ENCODE results near the gene ACRV1.

The ACRV1 gene

DNA sequence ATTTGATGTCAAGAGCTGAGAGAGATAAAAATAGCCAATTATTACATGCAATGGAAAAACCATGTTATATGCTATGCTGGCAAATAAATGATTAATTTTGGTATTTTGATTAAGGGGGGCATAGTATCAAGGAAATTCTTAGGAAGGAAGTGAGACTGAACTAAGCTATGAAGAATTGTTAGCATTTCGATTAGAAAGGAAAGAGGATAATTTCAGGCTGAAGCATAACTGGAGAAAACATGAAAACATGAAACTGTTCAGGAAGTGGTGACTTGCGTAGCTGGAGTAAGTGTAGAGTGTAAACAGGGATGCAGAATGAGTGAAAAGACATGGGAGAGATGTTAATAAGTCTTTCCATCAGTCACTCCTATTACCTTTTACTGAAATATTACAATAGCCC, 6.4 kb downstream of the ACRV1 start:
- no peak for TF ChIP-seq CTCF (IDR thresholded peaks at IDR 0.05; ENCODE audit: insufficient read depth, low read length, poor library complexity, severe bottlenecking)
- no peak for DNase-seq (ENCODE audit: extremely low read depth, insufficient read length)
- Histone ChIP-seq H3K4me3 (replicated peaks; ENCODE audit: low read depth, low read length) (no peak overlapping the region), H3K27me3 (replicated peaks; ENCODE audit: control insufficient read depth, insufficient read depth, low read length) (no peaks in the 10 kb centered on the region), H3K36me3 (ENCODE audit: control insufficient read depth, insufficient read depth, low read length) (peaks cover 9% of the 10 kb centered on the region)

DNA sequence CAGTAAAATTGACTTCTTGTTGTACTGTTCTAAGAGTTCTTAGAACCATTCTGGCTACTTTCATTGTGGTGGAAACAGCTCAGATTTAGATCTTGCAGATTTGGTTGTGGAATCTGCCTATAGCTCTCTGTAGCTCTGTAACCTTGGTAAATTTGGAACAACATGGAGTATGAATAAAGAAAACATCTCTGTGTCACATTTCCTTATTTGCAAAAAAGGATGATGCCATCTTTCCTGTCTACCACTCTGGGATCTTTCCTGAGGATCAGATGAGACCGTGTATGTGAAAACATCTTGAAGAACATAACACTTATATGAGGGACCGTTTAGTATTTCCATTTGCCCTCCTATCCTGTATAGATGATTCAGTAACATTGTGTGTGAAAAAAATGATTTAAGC, 9.1 kb downstream of the ACRV1 start:
- no peak for TF ChIP-seq CTCF (IDR thresholded peaks at IDR 0.05; ENCODE audit: insufficient read depth, low read length, poor library complexity, severe bottlenecking)
- no peak for DNase-seq (ENCODE audit: extremely low read depth, insufficient read length)
- H3K36me3 ChIP-seq (ENCODE audit: control insufficient read depth, insufficient read depth, low read length): peaks cover under 1% of the 10 kb centered on the region; the same call in 1 of the 2 replicates
- H3K27me3 ChIP-seq (replicated peaks; ENCODE audit: control insufficient read depth, insufficient read depth, low read length): no peaks in the 10 kb centered on the region
- H3K4me3 ChIP-seq (replicated peaks; ENCODE audit: low read depth, low read length): no peak overlapping the region

GRCh38 chr11:125670172-125670571, 10.5 kb downstream of the ACRV1 start:
- Histone ChIP-seq H3K36me3 (ENCODE audit: control insufficient read depth, insufficient read depth, low read length) (no peaks in the 10 kb centered on the region; the same call in 1 of the 2 replicates), H3K27me3 (replicated peaks; ENCODE audit: control insufficient read depth, insufficient read depth, low read length) (no peaks in the 10 kb centered on the region), H3K4me3 (replicated peaks; ENCODE audit: low read depth, low read length) (no peak overlapping the region)
- no peak for DNase-seq (ENCODE audit: extremely low read depth, insufficient read length)
- TF ChIP-seq CTCF (IDR thresholded peaks at IDR 0.05; ENCODE audit: insufficient read depth, low read length, poor library complexity, severe bottlenecking): no peak

DNA sequence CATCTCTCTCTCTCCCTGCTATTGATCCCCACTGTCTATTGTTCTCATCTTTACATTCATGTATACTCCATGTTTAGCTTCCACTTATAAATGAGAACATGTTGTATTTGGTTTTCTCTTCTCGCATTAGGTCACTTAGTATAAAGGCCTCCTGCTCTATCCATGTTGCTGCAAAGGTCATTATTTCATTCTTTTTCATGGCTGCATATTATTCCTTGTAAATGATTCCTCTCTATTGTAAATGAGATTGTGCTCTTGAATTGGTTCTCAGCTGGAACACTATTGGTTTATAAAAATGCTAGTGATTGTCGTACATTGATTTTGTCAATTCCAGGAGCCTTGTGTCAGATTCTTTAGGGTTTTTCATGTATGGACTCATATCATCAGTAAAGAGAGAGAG, 13.5 kb downstream of the ACRV1 start:
- DNase-seq (ENCODE audit: extremely low read depth, insufficient read length): no peak
- H3K27me3 ChIP-seq (replicated peaks; ENCODE audit: control insufficient read depth, insufficient read depth, low read length): no peaks in the 10 kb centered on the region
- H3K4me3 ChIP-seq (replicated peaks; ENCODE audit: low read depth, low read length): no peak overlapping the region
- peaks cover 2% of the 10 kb centered on the region for H3K36me3 ChIP-seq (ENCODE audit: control insufficient read depth, insufficient read depth, low read length)
- TF ChIP-seq CTCF (IDR thresholded peaks at IDR 0.05; ENCODE audit: insufficient read depth, low read length, poor library complexity, severe bottlenecking): no peak

DNA sequence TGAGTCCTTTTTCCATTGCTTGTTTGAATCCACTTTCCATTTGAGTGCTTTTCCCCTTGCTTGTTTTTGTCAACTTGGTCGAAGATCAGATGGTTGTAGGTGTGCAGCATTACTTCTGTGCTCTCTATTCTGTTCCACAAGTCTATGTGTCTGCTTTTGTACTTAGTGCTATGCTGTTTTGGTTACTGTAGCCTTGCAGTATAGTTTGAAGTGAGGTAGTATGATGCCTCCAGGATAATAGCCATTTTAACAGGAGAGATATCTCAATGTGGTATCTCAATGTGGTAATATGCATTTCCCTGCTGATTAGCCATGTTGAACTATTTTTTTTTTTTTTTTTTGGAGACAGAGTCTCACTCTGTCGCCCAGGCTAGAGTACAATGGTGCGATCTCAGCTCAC, 16.7 kb downstream of the ACRV1 start:
- TF ChIP-seq CTCF (IDR thresholded peaks at IDR 0.05; ENCODE audit: insufficient read depth, low read length, poor library complexity, severe bottlenecking): no peak
- Histone ChIP-seq H3K27me3 (replicated peaks; ENCODE audit: control insufficient read depth, insufficient read depth, low read length) (no peaks in the 10 kb centered on the region), H3K4me3 (replicated peaks; ENCODE audit: low read depth, low read length) (no peak overlapping the region), H3K36me3 (ENCODE audit: control insufficient read depth, insufficient read depth, low read length) (peaks cover 2% of the 10 kb centered on the region; the same call in 1 of the 2 replicates)
- no peak for DNase-seq (ENCODE audit: extremely low read depth, insufficient read length)

DNA sequence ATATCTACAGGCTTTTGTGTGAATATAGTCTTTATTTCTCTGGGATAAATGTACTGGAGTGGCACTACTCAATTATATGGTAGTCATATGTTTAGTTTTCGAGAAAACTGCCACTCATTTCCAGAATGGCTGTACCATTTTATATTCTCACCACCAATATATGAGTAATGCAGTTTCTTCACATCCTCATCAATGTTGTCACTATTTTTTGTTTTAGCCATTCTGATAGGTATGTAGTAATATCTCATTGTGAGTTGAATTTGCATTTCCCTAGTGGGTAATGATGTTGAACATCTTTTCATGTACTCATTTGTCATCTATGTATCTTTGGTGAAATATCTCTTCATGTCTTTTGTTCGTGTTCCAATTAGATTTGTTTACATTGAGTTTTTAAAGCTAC, 18.0 kb downstream of the ACRV1 start:
- Histone ChIP-seq H3K36me3 (ENCODE audit: control insufficient read depth, insufficient read depth, low read length) (peaks cover 2% of the 10 kb centered on the region), H3K27me3 (replicated peaks; ENCODE audit: control insufficient read depth, insufficient read depth, low read length) (no peaks in the 10 kb centered on the region), H3K4me3 (replicated peaks; ENCODE audit: low read depth, low read length) (no peak overlapping the region)
- TF ChIP-seq CTCF (IDR thresholded peaks at IDR 0.05; ENCODE audit: insufficient read depth, low read length, poor library complexity, severe bottlenecking): no peak
- DNase-seq (ENCODE audit: extremely low read depth, insufficient read length): no peak

Data from GM06990 (cell line).